Ascending aorta (tissue), 2 donors: Measurements from ENCODE around the gene SHCBP1. TPM values are rescaled to one million over a fixed set of nuclear protein-coding genes. Genes with fewer than 3 reads are reported as not detected.
A peak's percentile ranks its signal among the peaks of the same experiment; 100 is the strongest.

ENCODE experiments used
- DNase-seq, 2 donors: peaks; one replicate each; pipeline ENCODE4 v3.0.0-alpha.2; 2019; ENCODE audit warnings: low spot score in 2 of 2
- H3K27ac ChIP-seq, 2 donors: fragments of 200-600 bp; sonication (generic); one replicate each; pipeline ENCODE4 v1.5.1; 2016 to 2017; ENCODE audit warnings: mild to moderate bottlenecking in 1 of 2
- H3K27me3 ChIP-seq: fragments of 200-600 bp; sonication (generic); one replicate; pipeline ENCODE4 v1.5.1; 2017
- H3K36me3 ChIP-seq, 2 donors: fragments of 200-600 bp; sonication (generic); one replicate each; pipeline ENCODE4 v1.5.1; 2016
- H3K4me1 ChIP-seq, 2 donors: fragments of 200-600 bp; sonication (generic); one replicate each; pipeline ENCODE4 v1.5.1; 2016 to 2017; ENCODE audit warnings: mild to moderate bottlenecking in 1 of 2
- H3K4me3 ChIP-seq, 2 donors: fragments of 200-600 bp; sonication (generic); one replicate each; pipeline ENCODE4 v1.5.1; 2016 to 2017; ENCODE audit warnings: mild to moderate bottlenecking in 1 of 2
- H3K9me3 ChIP-seq, 2 donors: fragments of 200-600 bp; sonication (generic); one replicate each; pipeline ENCODE4 v1.5.1; 2016
- intact Hi-C: fragments of 100-400 bp; cut with DNase I; formaldehyde crosslinking; loops from one replicate; pipeline ENCODE4 v1.15.1; 2023
- total RNA-seq: library from RNA; depleted of rRNA; stranded (reverse); fragments of >200 nt; gene quantifications from one replicate; pipeline ENCODE4 v1.1.0, GENCODE V29; 2016
- TF ChIP-seq, protein P1 (sequence below), 3 experiments: fragments of 200-600 bp in 2 of 3; fragments of 450-650 bp in 1 of 3; sonication (generic) in 2 of 3; IDR thresholded peaks; one replicate each; pipeline ENCODE4 v1.5.1; 2016 to 2019; ENCODE audit warnings: antibody characterized with exemption in 3 of 3, mild to moderate bottlenecking in 1 of 3, moderate library complexity in 1 of 3

SHCBP1 gene
- total RNA-seq, 1 donor from 2014 or later = 0.11 TPM

DNA sequence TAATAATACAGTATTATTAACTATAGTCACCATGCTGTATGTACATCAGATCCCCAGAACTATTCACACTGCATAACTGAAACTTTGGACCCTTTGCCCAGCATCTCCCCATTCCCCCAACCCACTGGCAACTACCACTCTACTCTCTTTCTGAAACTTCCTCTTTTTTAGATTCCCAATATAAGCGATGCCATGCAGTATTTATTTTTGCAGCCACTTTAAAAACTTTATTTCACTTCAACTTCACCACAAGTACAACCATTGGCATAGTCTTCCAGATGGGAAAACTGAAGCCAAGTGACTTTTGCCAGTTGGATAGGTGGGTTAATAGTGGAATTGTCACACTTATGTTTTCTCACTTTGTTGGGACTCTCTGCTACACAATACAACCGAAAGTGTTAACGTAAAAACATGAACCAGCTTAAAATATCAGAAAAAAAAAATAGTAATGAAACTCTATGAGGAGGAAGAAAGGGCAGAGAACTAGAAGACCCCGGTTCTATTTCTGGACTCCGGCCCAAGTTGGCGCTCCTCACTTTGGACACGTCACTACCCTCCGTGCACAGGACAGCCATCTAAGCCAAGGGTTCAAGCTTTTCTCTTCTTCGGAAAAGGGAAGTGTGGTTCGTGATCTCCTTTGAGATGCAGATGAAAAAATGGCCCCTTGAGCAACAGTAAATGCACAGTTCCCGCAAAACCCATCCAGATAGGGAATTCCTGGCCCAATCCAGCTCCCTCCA is 743 bp downstream of the SHCBP1 start:
- Histone ChIP-seq H3K4me1 (peaks cover 3 to 9% of the 10 kb centered on the region in 2 donors), H3K36me3 (no peaks in the 10 kb centered on the region), H3K9me3 (no peaks in the 10 kb centered on the region), H3K4me3 (peak overlapping the region; percentile 45 to 72), H3K27me3 (no peaks in the 10 kb centered on the region), H3K27ac (no peak overlapping the region)
- TF ChIP-seq, protein P1, sequence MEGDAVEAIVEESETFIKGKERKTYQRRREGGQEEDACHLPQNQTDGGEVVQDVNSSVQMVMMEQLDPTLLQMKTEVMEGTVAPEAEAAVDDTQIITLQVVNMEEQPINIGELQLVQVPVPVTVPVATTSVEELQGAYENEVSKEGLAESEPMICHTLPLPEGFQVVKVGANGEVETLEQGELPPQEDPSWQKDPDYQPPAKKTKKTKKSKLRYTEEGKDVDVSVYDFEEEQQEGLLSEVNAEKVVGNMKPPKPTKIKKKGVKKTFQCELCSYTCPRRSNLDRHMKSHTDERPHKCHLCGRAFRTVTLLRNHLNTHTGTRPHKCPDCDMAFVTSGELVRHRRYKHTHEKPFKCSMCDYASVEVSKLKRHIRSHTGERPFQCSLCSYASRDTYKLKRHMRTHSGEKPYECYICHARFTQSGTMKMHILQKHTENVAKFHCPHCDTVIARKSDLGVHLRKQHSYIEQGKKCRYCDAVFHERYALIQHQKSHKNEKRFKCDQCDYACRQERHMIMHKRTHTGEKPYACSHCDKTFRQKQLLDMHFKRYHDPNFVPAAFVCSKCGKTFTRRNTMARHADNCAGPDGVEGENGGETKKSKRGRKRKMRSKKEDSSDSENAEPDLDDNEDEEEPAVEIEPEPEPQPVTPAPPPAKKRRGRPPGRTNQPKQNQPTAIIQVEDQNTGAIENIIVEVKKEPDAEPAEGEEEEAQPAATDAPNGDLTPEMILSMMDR (IDR thresholded peaks at IDR 0.05) = no peak
- intact Hi-C loops = no loop called here
- DNase-seq = no peak

- Histone ChIP-seq H3K4me1 (peaks cover 3 to 9% of the 10 kb centered on the region in 2 donors), H3K27me3 (no peaks in the 10 kb centered on the region), H3K36me3 (no peaks in the 10 kb centered on the region), H3K27ac (no peak overlapping the region), H3K4me3 (no peak overlapping the region), H3K9me3 (no peaks in the 10 kb centered on the region)
- DNase-seq = no peak
- TF ChIP-seq, protein P1 (IDR thresholded peaks at IDR 0.05) = no peak
- intact Hi-C loops = no loop called here
These were observed 2.7 kb downstream of the SHCBP1 start for GRCh38 chr16:46618516-46618915.

DNA sequence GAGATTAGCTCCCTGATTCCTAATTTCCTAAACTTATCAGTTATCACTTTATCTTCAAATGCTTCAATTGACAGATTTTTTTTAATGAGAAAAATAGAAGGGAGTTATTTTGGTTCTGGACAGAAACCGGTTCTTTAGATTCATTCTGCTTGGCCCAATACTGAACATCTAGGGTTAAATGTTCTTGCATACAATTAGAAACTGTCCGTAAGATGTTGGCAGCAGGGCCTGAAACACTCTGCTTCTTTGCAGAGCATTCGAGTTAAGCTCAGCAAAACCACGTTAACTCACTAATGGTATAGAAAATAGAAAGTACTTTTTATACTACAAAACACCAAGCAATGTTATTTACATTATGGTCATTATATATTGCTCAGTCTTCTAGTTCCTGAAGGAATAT is 7.2 kb downstream of the SHCBP1 start:
- TF ChIP-seq, protein P1 (IDR thresholded peaks at IDR 0.05) = no peak
- DNase-seq = no peak
- no peaks in the 10 kb centered on the region for H3K4me1 ChIP-seq
- H3K9me3 ChIP-seq = no peaks in the 10 kb centered on the region
- no peaks in the 10 kb centered on the region for H3K27me3 ChIP-seq
- H3K4me3 ChIP-seq = no peak overlapping the region
- no peak overlapping the region for H3K27ac ChIP-seq
- no peaks in the 10 kb centered on the region for H3K36me3 ChIP-seq
- intact Hi-C loops = no loop called here

GRCh38 chr16:46613352-46613751 is 7.8 kb downstream of the SHCBP1 start:
- no peaks in the 10 kb centered on the region for H3K36me3 ChIP-seq
- H3K9me3 ChIP-seq = no peaks in the 10 kb centered on the region
- intact Hi-C loops = no loop called here
- no peak overlapping the region for H3K4me3 ChIP-seq
- TF ChIP-seq, protein P1 (IDR thresholded peaks at IDR 0.05) = no peak
- H3K27me3 ChIP-seq = no peaks in the 10 kb centered on the region
- no peak for DNase-seq
- H3K4me1 ChIP-seq = no peaks in the 10 kb centered on the region
- no peak overlapping the region for H3K27ac ChIP-seq

- intact Hi-C loops = no loop called here
- DNase-seq = no peak
- Histone ChIP-seq H3K4me1 (no peaks in the 10 kb centered on the region), H3K4me3 (no peak overlapping the region), H3K9me3 (no peaks in the 10 kb centered on the region), H3K27ac (no peak overlapping the region), H3K27me3 (no peaks in the 10 kb centered on the region), H3K36me3 (no peaks in the 10 kb centered on the region)
- TF ChIP-seq, protein P1 (IDR thresholded peaks at IDR 0.05) = no peak
These were observed 9.1 kb downstream of the SHCBP1 start for GRCh38 chr16:46612121-46612520.
